ENCODE measurements around the gene CHAT.

Gene CHAT

DNA sequence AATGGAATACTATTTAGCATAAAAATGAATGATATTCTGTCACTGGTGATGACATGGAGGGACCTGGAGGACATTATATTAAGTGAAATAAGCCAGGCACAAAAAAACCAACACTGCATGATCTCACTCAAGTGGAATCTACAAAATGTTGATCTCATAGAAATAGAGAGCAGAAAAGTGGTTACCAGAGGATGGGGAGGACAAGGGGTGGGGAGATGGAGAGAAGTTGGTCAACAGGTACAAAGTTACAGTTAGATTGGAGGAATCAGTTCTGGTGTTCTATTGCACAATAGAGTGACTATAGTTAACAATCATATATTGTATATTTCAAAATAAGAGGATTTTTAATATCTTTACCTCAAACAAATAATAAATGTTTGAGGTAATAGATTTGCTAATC is 28.4 kb upstream of the CHAT start:
- FAIRE-seq (no peak), DNase-seq (ENCODE audit: insufficient read length) (no peak)
- TF ChIP-seq TAF1 (IDR thresholded peaks at IDR 0.05; ENCODE audit: borderline replicate concordance, low read depth, low read length) (no peak), POLR2A (IDR thresholded peaks at IDR 0.05; ENCODE audit: low read depth, low read length) (no peak), POLR2AphosphoS5 (IDR thresholded peaks at IDR 0.05; ENCODE audit: low read depth, low read length) (no peak)

- DNase-seq (ENCODE audit: insufficient read length) = no peak
- no peak for TF ChIP-seq POLR2A (IDR thresholded peaks at IDR 0.05; ENCODE audit: low read depth, low read length)
- TF ChIP-seq TAF1 (IDR thresholded peaks at IDR 0.05; ENCODE audit: borderline replicate concordance, low read depth, low read length) = no peak
- no peak for TF ChIP-seq POLR2AphosphoS5 (IDR thresholded peaks at IDR 0.05; ENCODE audit: low read depth, low read length)
- FAIRE-seq = no peak
Observed at GRCh38 chr10:49587981-49588380, 25.9 kb upstream of the CHAT start.

DNA sequence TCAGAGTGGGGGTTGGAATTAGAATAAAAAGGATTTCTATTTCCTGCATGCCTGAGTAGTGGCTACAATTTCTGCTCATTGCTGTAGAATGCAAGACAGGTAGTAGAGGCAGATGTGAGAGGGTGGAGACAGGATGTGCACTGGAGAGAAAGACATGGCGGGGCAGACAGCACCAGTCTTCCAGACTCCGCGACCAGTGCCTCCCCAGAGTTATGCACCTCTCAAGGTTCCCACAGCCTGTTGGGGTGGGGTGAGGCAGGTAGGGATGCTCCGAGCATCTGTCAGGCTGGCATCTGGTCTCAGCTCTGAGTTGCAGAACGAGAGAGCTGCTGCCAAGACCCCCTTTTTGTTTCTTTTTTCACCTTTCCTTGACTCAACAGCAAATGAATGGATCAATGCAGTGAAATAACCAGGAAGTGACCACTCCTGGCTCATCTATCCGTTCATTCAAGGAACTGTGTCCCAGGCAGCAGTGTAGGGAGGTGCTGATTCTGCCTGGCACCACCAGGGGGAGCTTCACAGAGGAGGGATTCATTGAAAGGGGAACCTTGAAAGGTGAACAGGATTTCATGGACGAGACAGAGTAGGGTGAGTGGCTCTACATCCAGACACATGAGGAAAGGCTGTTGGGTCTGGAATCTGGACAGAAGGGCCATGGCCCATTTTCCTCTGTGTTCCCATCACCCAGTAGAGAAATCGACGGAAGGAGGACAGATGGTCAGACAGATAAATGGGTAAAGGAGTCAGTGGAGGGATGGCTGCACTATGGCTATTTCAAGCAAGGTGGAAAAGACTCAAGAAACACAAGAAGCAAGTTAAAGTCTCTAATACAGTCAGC is 20.9 kb upstream of the CHAT start:
- DNase-seq (ENCODE audit: insufficient read length) (no peak), FAIRE-seq (peak; percentile 75)
- TF ChIP-seq TAF1 (IDR thresholded peaks at IDR 0.05; ENCODE audit: borderline replicate concordance, low read depth, low read length) (no peak), POLR2A (IDR thresholded peaks at IDR 0.05; ENCODE audit: low read depth, low read length) (no peak), POLR2AphosphoS5 (IDR thresholded peaks at IDR 0.05; ENCODE audit: low read depth, low read length) (no peak)

DNA sequence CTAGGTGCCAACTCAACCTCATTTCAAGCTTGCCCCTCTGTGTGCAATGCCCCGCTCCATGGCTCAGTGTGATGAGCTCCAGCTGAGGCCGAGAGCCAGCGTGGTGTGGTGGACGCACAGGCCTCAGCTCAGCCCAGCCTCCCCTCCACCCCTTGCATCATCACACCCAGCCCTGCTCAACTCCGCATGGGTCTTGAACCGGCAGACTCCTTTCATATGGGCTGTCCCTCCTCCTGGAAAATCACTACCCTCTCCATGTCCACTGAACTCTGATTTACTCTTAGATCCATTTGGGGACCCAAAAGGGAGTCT is 20.3 kb upstream of the CHAT start:
- FAIRE-seq = no peak
- TF ChIP-seq POLR2A (IDR thresholded peaks at IDR 0.05; ENCODE audit: low read depth, low read length) = no peak
- no peak for TF ChIP-seq TAF1 (IDR thresholded peaks at IDR 0.05; ENCODE audit: borderline replicate concordance, low read depth, low read length)
- TF ChIP-seq POLR2AphosphoS5 (IDR thresholded peaks at IDR 0.05; ENCODE audit: low read depth, low read length) = no peak

DNA sequence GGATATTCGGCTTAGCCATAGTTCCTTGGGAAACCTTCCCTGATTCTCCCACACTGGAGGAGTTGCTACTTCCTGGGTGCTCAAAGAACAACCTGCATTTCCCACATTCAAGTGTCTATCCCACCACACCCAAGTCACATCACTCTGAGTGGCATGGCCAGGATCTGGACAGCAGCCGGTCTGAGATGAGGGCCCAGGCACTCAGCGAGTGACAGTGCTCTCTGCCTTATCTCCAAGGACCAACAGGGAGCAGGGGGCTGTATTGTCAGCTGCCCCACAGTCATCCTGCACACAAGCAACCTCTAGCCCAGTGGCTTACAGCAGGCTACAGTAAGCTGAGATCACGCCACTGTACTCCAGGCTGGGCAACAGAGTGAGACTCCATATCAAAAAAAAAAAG is 19.8 kb upstream of the CHAT start:
- TF ChIP-seq POLR2AphosphoS5 (IDR thresholded peaks at IDR 0.05; ENCODE audit: low read depth, low read length) (no peak), POLR2A (IDR thresholded peaks at IDR 0.05; ENCODE audit: low read depth, low read length) (no peak), TAF1 (IDR thresholded peaks at IDR 0.05; ENCODE audit: borderline replicate concordance, low read depth, low read length) (no peak)
- DNase-seq (ENCODE audit: insufficient read length) (no peak), FAIRE-seq (no peak)

More for the DNA sequence above, 20.3 kb upstream of the CHAT start:
- DNase-seq (ENCODE audit: insufficient read length) = no peak

DNA sequence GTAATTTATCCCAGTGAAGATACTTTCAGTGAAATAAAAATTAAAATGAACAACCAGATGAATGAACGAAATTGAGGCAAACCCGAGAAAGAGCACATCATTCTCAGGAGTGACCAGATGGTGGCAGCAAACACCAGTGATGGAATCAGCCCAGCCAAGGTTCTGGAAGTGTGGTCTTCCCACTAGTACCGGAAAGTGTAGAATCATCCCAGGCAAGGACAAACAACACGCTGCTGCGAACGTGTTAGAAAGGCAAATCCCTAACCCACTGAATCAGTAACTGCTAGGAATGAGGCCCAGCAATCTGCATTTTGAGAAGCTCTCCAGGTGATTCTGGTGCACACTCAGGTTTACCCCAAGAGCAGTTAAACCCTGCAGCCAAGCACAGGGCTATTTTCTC is 19.2 kb upstream of the CHAT start:
- TF ChIP-seq TAF1 (IDR thresholded peaks at IDR 0.05; ENCODE audit: borderline replicate concordance, low read depth, low read length) (no peak), POLR2A (IDR thresholded peaks at IDR 0.05; ENCODE audit: low read depth, low read length) (no peak), POLR2AphosphoS5 (IDR thresholded peaks at IDR 0.05; ENCODE audit: low read depth, low read length) (no peak)
- peak; percentile 89 for FAIRE-seq
- DNase-seq (ENCODE audit: insufficient read length) = no peak

DNA sequence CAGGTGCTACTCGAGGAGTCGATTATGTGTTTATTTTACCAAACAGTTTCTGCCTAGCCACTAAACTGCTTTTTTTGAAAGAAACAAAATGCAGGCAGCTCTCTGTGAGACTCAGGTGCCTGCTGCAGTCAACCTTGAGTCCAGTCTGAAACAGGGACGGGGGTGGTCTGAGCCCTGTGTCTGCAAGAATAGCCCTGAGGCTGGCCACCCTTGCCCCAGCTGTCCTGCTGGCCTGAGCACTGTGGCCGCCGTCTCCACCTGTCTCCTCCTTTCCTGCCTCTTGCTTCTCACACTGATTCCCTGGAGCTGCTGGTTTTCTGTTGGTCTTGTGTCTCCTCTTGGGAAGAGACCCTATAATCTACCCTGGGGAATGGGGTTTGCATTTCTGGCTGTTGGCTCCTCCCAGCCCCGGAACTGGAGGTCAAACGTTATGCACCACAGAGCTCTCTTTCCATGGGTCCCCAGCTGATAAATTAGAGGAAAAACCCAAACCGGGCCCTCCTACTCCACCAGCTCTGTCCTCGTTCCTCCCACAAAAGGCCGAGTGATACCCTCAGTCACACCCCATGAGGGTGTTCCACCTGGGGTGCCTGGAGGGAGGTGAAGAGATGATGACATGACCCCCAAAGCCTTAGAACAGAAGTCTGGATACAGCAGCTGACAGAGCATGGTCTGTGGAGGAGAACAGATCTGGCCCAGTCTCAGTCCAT is 18.7 kb upstream of the CHAT start:
- FAIRE-seq = no peak
- DNase-seq (ENCODE audit: insufficient read length) = no peak
- TF ChIP-seq TAF1 (IDR thresholded peaks at IDR 0.05; ENCODE audit: borderline replicate concordance, low read depth, low read length) (no peak), POLR2A (IDR thresholded peaks at IDR 0.05; ENCODE audit: low read depth, low read length) (no peak), POLR2AphosphoS5 (IDR thresholded peaks at IDR 0.05; ENCODE audit: low read depth, low read length) (no peak)

DNA sequence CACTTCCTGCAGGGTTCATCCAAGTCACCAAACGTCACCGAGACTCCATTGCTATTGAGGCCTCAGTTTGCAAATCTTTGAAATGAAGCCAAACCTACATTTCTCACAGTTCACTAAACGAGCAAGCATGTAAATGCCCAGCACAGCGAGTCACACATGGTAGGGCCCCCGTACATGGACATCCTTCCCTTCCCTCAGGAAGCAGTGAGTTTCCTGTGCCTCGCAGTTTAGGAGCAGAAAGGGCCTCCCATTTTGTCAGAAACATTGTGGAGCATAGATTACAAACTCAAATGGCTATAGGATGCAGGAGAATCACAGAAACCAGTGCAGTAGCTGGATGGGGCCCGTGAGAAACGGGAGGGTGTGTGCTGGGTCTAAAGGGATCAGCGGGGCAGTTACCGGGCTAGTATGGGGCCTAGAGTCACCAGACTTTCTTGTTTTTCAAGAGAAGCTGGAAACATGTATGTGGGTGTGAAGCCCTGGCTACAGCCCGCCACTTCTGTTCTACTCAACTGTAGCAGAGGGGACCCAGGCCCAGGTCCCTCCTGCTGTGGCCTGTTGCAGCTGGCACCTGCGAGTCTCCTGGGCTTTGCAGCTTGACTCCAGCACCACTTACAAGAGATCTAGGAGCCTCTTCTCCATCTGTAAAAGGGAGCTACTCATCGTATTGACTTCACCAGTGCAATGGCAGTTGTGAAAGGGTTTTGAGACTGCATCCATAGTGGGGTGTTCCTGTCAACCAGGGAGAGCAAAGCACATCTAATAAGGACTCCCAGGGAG is 17.9 kb upstream of the CHAT start:
- no peak for FAIRE-seq

GRCh38 chr10:49596493-49596809 is 17.4 kb upstream of the CHAT start:
- no peak for FAIRE-seq
- TF ChIP-seq POLR2AphosphoS5 (IDR thresholded peaks at IDR 0.05; ENCODE audit: low read depth, low read length) (no peak), POLR2A (IDR thresholded peaks at IDR 0.05; ENCODE audit: low read depth, low read length) (no peak), TAF1 (IDR thresholded peaks at IDR 0.05; ENCODE audit: borderline replicate concordance, low read depth, low read length) (no peak)

More for the DNA sequence above, 17.9 kb upstream of the CHAT start:
- DNase-seq (ENCODE audit: insufficient read length) = no peak
- no peak for TF ChIP-seq TAF1 (IDR thresholded peaks at IDR 0.05; ENCODE audit: borderline replicate concordance, low read depth, low read length)
- TF ChIP-seq POLR2A (IDR thresholded peaks at IDR 0.05; ENCODE audit: low read depth, low read length) = no peak
- no peak for TF ChIP-seq POLR2AphosphoS5 (IDR thresholded peaks at IDR 0.05; ENCODE audit: low read depth, low read length)

DNA sequence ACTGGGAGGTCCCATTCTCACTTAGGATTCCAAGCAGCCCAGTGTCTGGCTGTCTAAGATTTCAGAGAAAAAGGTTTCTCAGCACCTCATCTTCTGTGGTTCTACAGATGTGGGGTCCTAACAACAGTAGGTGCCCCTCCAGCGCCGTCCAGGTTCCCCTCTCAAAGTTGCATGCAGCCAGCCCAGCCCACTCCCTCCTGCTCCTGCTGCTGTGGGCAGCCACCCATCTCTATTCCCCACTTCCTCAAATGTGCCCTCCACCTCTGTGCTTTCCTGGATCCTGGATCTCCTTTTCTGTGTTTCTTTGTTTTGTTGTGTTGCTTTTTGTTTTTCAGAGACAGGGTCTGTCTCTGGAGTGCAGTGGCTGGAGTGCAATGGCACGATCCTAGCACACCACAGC is 17.0 kb upstream of the CHAT start:
- FAIRE-seq (no peak), DNase-seq (ENCODE audit: insufficient read length) (no peak)
- no peak for TF ChIP-seq TAF1 (IDR thresholded peaks at IDR 0.05; ENCODE audit: borderline replicate concordance, low read depth, low read length)
- no peak for TF ChIP-seq POLR2AphosphoS5 (IDR thresholded peaks at IDR 0.05; ENCODE audit: low read depth, low read length)
- no peak for TF ChIP-seq POLR2A (IDR thresholded peaks at IDR 0.05; ENCODE audit: low read depth, low read length)

More at GRCh38 chr10:49596493-49596809, 17.4 kb upstream of the CHAT start:
- no peak for DNase-seq (ENCODE audit: insufficient read length)

- DNase-seq (ENCODE audit: insufficient read length) = no peak
- TF ChIP-seq TAF1 (IDR thresholded peaks at IDR 0.05; ENCODE audit: borderline replicate concordance, low read depth, low read length) (no peak), POLR2AphosphoS5 (IDR thresholded peaks at IDR 0.05; ENCODE audit: low read depth, low read length) (no peak), POLR2A (IDR thresholded peaks at IDR 0.05; ENCODE audit: low read depth, low read length) (no peak)
- no peak for FAIRE-seq
Observed at GRCh38 chr10:49597426-49598163, 16.2 kb upstream of the CHAT start.

Data from GM12892 (cell line).